Upper lobe of left lung (tissue), 4 donors: ENCODE results near the gene ABCC12.

Experiments
- CTCF ChIP-seq, 6 experiments: fragments of 450-650 bp in 4 of 6; fragments of 200-600 bp in 2 of 6; sonication (generic) in 2 of 6; IDR thresholded peaks; one replicate each; pipeline ENCODE4 v1.5.1; 2016 to 2019; ENCODE audit warnings: antibody characterized with exemption in 6 of 6
- EP300 ChIP-seq, 4 donors: sonication (generic); formaldehyde crosslinking; IDR thresholded peaks; one replicate each; pipeline ENCODE4 v1.5.1; 2017; ENCODE audit warnings: antibody characterized with exemption in 4 of 4, control low read depth in 2 of 4
- POLR2A ChIP-seq, 4 donors: fragments of 450-650 bp; IDR thresholded peaks; one replicate each; pipeline ENCODE4 v1.5.1; 2016 to 2017; ENCODE audit warnings: antibody characterized with exemption in 4 of 4, mild to moderate bottlenecking in 2 of 4

GRCh38 chr16:48150707-48151106 is 5.1 kb downstream of the ABCC12 start:
- TF ChIP-seq POLR2A (IDR thresholded peaks at IDR 0.05) (no peak), CTCF (IDR thresholded peaks at IDR 0.05) (no peak), EP300 (IDR thresholded peaks at IDR 0.05) (no peak)
